GM12873 (cell line): ENCODE results near the gene FOXP1.

Source experiments
- TF ChIP-seq, protein P1 (sequence below): IDR thresholded peaks from 2 replicates; pipeline ENCODE4 v1.5.1; 2012; ENCODE audit warnings: low read depth, mild to moderate bottlenecking, moderate library complexity, low read length, control low read depth; ENCODE audit not compliant: insufficient read depth; ENCODE audit errors: missing control alignments

Gene FOXP1

DNA sequence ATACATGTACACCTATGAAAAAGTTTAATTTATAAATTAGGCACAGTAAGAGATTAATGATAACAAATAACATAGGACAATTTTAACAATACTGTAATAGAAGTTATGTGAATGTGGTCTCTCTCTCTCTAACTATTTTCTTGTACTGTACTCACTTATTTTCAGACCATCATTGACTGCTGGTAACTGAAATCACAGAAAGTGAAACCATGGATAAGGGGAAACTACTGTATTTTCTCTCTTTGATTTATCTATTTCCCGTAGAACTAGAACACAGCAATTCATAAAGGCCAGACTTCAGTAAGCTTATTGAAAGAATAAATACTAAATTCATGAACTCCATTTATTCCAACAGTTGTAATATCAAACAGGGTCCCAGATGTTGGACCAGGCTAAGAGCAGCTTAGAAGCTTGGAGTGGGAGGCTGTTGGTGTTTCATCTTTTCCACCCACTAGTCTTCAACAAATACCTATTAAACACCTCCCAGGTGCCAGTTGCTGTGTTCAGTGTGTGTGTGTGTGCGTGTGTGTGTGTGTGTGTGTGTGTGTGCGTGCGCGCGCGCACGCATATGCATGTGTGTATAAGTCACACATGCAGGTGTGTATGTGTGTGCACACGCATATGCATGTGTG, 235.4 kb downstream of the FOXP1 start:
- TF ChIP-seq, protein P1, sequence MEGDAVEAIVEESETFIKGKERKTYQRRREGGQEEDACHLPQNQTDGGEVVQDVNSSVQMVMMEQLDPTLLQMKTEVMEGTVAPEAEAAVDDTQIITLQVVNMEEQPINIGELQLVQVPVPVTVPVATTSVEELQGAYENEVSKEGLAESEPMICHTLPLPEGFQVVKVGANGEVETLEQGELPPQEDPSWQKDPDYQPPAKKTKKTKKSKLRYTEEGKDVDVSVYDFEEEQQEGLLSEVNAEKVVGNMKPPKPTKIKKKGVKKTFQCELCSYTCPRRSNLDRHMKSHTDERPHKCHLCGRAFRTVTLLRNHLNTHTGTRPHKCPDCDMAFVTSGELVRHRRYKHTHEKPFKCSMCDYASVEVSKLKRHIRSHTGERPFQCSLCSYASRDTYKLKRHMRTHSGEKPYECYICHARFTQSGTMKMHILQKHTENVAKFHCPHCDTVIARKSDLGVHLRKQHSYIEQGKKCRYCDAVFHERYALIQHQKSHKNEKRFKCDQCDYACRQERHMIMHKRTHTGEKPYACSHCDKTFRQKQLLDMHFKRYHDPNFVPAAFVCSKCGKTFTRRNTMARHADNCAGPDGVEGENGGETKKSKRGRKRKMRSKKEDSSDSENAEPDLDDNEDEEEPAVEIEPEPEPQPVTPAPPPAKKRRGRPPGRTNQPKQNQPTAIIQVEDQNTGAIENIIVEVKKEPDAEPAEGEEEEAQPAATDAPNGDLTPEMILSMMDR: no peak

DNA sequence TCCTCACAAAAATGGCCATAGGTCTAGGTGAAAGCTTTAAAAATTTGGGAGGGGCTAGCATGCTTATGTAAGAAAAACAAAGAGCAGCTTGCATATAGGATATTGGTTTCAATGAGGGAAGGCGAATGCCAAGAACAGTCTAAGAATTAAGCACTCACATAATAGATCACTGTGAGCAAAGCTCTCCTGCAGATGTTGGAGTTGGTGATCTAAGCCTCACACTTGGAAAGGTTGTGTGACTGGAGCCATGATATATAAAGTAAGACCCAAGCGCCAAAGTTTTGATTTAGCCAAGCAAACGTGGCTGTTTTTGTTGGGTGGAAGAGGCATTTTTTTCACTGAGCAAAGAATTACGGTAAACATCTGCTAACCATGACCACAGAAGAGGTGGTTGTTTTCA, 237.5 kb downstream of the FOXP1 start:
- TF ChIP-seq, protein P1: no peak

DNA sequence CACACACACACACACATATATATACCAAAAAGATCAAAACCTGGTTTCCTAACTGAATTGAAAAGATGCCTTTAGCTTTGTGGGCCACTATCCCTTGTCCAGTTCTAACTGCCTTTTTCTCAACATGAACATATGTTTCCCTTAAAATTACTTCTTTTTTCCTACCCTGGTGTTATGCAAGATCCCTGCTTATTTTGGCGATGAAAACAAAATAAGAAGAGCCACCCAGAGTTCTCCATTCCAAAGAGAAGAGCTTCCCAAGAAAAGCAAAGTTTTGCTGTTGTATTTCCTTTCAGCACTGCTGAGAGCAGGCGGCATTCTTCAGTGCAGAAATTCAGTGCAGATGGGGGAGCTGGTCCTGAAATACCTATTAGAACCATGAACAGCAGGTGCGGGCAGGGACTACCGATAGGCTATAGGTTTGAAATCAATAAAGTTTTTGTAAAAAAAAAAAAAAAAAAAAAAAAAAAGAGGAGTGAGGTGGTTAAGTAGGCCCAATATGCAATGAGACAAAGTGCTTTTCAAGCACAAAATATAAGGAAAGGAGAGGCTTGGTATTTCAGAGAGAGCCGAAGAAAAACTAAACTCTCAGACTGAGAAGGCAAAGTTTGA, 238.0 kb downstream of the FOXP1 start:
- TF ChIP-seq, protein P1: no peak

DNA sequence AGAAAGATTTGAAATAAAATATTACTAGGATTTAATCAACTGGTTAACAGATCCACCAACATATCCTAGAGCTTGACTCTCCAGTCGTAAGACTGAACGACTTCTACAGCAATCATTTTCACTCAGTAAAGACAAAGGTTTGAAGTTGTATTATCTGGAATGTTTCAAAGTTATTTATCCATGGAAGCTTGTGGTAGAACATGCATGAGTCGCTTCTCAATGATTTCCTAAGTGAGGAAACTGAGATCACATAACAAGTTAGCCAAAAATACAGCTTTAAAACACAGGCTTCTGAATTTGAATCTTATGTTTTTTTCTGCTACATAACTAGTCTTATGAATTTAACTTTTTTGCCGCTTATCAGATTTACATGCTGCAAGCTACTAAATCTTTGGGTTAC, 241.8 kb downstream of the FOXP1 start:
- TF ChIP-seq, protein P1: no peak

DNA sequence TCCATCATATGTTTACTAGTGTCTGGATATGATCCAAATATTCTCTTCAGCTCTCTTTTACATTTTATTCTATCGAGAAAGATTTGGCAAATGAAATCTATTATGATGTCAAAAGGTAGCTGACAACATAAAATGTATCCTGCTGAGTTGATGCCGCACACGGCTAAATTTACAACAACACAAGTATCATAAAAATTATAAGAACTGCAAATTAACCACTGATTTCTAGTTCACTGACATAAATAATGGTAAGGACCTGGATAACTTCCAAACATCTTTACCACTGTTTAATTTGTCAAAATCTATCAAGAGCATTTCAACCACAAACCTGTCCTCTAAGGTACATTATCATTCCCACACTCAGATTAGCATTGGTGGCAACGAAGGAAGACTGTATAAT, 244.5 kb downstream of the FOXP1 start:
- TF ChIP-seq, protein P1: no peak

DNA sequence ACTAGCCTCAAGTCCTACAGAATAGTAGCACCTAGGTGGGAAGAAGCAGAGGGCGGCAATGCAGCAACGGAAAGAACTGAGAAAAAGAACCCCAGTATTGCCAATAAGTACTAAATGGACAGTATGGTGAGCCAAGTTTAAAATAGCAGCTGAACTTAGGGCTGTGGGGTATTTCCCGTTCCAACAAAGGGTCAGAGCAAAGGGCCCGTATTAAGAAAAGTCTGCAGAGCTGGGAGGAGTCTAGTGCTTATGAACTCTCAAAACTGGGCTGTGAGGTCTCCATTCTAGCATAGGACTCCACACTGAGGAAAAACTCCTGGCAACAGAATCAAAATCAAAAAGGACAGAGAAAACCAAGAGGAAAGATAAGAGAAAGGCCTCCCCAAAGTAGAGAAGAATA, 250.7 kb downstream of the FOXP1 start:
- TF ChIP-seq, protein P1: no peak

DNA sequence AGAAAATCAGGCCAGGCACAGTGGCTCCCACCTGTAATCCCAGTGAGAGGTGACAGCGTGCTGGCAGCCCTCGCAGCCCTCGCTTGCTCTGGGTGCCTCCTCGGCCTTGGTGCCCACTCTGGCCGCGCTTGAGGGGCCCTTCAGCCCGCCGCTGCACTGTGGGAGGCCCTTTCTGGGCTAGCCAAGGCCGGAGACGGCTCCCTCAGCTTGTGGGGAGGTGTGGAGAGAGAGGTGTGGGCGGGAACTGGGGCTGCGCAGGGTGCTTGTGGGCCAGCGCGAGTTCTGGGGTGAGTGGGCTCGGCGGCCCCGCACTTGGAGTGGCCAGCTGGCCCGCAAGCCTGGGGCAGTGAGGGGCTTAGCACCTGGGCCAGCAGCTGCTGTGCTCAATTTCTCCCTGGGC, 252.6 kb downstream of the FOXP1 start:
- TF ChIP-seq, protein P1: no peak

DNA sequence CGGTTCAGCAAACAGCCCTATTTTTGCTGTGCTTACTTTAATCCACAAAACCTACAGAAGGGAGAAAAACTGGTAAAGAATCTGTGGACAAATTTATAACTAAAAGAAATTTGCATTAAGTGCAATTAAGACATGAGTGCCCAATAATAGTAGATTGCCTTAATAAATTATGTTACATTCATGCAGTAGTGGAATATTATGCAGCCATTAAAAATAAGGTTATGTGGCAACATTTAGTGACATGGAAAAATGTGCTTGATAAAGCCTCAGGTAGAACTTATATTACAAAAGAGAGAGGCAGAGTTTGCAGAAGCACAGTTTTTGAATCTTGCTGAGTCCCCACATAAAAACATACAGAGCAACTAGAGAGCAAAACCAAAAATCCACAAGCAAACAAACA, 253.0 kb downstream of the FOXP1 start:
- TF ChIP-seq, protein P1: no peak
